Central memory CD4-positive, alpha-beta T cell (primary cell): ENCODE results near the gene TSPEAR.

ENCODE experiments used
- DNase-seq: peaks from one replicate; pipeline ENCODE4 v3.0.0; 2022

The TSPEAR gene

GRCh38 chr21:44740742-44741141 is 29.4 kb upstream of the TSPEAR start:
- DNase-seq = no peak

DNA sequence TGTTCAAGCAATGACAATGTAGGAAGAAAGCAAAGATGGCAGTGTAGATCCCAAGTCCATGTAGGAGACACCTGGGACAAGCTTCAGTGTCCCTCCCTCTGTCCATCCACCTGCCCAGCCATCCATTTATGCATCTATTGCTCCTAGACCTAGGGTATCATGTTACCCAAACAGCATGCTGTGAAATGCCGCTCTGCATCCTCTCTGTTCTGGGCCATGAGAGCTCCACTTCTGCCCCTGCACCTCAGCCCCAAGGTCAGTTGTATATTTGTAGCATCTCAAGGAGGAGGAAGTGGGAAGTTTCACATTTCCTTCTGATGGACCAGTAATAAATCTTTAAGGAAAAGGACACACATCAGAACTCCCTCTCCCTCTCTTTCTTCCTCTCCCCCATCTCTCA is 27.9 kb upstream of the TSPEAR start:
- no peak for DNase-seq

DNA sequence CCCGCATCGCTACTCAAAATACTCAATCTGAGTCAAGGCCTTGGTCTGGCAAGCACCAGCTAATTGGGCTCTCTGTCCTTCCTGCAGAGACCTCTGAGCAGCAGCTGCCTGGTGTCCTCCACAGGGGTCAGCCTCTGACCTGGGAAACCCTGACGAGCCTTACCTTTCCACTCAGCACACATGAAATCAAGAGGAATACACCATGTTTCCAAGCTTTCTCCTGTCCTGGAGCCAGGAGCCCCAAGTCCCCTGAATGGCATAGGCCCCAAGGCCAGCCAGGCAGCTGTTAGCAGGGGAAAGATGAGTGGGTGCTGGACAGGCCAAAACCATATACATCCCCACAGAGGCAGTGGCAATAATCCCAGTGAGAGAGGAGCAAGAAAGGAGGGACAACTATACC is 27.2 kb upstream of the TSPEAR start:
- no peak for DNase-seq

GRCh38 chr21:44737706-44738354 is 26.5 kb upstream of the TSPEAR start:
- DNase-seq = no peak

DNA sequence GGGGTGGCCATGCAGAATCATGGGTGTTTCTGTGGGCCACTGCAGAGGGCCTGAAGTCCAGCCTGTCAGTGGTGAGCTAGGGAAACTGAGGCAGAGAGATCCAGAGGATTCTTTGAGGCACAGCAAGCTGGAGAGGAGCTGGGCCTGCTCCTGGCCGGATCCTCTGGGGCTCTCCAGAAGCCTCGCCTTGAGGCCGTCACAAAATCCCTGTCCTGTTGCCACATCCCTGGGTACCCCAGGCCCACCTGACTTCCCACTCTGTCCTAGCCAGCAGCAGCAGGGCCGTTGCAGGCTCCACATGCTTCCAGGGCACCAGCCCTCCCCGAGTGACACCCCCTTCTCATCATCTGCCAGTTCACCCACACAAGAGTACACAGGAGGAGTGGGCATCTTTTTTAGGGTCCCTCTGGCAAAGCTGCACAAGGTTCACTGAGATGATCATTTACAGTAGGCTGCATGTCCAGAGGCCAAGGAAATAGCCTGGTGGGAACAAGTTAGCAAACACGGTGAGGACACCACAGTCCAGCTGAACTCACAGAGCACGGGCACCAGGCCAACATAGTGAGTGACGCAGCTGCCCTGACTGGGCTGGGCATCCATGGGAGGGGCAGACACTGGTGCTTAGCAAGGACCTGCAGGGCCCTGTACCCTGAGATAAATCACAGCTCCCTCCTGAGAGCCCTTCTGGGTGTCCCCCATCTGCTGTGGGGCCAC is 25.1 kb upstream of the TSPEAR start:
- no peak for DNase-seq

- no peak for DNase-seq
These were observed 24.4 kb upstream of the TSPEAR start for GRCh38 chr21:44735821-44736220.

- DNase-seq = no peak
These were observed 23.5 kb upstream of the TSPEAR start for GRCh38 chr21:44734841-44735240.

GRCh38 chr21:44734026-44734745 is 22.8 kb upstream of the TSPEAR start:
- no peak for DNase-seq

DNA sequence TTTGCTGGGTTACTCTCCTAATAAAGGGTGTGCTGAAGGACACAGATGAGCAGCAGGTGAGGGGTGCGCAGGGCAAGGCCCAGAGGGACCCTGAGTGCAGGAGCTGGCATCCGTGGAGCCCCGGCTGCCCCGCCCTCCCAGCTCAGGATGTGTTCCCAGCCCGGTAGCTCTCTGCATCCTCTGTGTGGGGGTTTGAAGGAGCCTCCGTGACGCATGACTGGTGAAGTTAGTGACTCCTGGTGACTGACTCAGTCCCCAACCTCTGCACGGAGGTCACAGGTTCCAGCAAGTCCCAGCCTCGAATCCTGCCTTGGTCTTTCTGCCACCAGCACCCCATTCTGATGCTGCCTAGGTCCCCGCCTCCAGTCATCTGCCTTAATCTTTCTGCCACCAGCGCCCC is 21.6 kb upstream of the TSPEAR start:
- DNase-seq = no peak

DNA sequence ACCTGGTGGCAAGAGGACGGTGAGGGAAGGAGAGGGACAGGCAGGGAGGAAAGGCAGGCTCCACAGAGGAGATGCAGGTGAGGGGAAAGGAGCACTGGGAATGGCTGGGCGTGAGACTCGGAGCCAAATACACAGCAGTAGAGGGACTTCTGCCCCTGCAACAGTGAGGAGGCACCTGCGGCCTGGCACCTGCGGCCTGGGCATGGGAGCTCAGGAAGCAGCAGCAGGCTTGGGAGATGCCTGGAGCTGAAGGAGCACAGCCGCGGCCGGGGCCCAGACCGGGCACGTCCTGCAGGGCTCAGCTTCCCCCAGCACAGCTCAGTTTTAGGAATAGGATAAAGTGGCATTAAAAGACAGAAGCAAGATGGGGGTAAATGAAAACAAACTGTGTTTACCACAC is 20.9 kb upstream of the TSPEAR start:
- DNase-seq = no peak

DNA sequence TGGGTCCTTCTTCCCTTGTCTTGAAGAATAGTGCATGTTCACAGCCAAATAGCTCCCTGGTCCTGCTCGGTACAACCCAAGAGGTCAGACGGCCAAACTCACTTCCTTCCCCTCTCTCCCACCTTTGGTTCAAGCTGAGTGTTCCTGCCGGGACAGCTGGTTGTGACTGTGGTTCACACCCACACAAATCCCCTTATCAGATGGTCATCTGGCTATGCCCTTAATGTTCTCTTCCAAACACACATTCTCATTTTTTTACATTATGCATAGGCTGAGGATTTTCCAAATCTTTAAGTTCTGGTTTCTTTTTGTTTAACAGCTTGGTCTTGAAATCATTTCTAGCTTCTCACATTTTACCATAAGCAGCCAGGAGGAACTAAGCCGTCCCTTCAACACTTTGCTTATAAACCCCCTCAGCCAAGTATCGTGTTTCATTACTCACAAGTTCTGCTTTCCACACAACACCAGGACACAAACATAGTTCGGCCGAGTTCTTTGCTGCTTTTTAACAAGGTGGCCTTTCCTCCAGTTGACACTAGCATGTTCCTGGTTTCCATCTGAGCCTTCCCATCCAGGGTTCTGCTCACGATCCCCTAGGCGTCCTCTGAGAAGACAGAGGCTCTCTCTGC is 19.7 kb upstream of the TSPEAR start:
- no peak for DNase-seq

GRCh38 chr21:44730028-44730395 is 18.6 kb upstream of the TSPEAR start:
- DNase-seq = no peak

- DNase-seq = no peak
These were observed 18.1 kb upstream of the TSPEAR start for GRCh38 chr21:44729336-44730027.

DNA sequence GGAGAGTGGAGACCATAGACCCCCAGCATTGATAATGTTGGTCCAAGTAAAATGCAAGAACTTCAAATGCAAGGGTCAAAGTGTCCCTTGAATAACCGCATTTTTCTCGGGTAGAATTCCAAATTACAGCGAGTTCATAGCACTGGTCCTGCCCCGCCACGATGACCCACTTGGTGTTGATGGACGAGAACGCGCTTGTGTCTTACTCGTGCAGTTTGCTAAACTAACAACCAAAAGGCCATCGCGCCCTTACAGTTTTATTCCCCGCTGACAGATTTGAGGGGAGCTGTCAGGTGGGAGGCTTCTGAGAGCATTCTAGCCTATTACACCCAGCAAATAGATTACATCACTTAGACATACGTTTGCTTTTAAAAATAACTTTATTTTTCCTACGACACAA is 17.3 kb upstream of the TSPEAR start:
- DNase-seq = no peak

DNA sequence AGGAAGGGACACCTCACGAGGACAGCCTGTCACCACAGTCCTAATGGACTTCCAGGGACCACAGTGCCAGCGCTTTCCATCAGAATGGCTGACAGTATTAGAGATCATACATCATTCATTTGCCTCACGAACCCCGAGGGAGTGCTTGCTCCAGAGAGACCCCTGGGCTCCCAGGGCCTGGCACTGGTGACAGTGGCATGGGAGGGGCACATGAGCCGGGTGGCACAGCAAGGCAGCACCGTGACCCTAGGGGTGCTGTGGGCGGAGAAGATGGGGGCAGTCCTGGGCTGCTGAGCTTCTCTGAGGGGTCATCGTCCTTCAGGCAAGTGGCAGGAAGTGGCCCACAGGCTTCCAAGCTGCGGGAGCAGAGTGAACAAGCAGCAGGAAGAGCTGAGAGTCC is 16.4 kb upstream of the TSPEAR start:
- DNase-seq = no peak

DNA sequence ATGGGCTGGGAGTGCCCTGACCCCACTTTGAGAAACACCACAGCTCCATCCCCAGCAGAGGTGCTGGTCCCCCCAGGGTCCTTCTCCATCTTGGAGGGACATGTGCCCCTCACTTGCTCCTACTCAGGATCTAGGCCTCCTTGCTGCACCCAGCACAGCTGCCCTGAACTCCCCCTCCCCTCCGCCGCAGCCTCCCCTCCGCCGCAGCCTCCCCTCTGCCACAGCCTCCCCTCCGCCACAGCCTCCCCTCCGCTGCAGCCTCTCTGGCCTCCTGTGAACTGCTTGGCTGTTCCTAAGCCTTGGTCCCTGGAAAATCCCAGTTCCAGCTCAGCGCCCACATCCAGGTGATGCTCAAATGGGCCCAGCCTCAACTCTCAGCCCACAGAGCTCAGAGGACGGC is 15.9 kb upstream of the TSPEAR start:
- DNase-seq = no peak

GRCh38 chr21:44726826-44727225 is 15.5 kb upstream of the TSPEAR start:
- no peak for DNase-seq

- DNase-seq = no peak
These were observed 13.6 kb upstream of the TSPEAR start for GRCh38 chr21:44724926-44725325.

- no peak for DNase-seq
These were observed 12.8 kb upstream of the TSPEAR start for GRCh38 chr21:44724196-44724595.

GRCh38 chr21:44723177-44724131 is 12.1 kb upstream of the TSPEAR start:
- no peak for DNase-seq

DNA sequence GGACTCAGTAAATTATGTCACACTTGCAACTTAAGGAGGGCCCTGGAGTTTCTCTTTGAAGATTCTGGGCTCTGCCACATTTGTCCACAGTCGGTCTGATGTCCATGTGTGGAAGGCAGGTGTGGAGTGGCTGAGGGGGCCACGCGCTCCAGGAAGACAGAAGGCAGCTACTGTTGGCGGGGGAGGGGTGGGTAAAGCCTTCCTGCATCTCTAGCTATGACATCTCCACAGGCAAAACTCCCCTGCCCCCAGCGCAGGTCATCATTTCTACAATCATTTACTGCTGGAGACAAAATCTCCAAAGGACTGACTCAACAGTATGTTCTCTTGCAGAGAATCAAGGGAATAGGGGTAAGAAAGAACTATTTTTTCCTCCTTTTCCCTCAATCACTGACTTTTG is 11.4 kb upstream of the TSPEAR start:
- DNase-seq = no peak

GRCh38 chr21:44720170-44720569 is 8.8 kb upstream of the TSPEAR start:
- DNase-seq = no peak
